Left hindlimb (tissue), 1 donor: ENCODE data around the gene PKD1L1.

ENCODE experiments used
- DNase-seq: peaks from one replicate; pipeline ENCODE4 v3.0.0-alpha.2; 2018

The PKD1L1 gene

DNA sequence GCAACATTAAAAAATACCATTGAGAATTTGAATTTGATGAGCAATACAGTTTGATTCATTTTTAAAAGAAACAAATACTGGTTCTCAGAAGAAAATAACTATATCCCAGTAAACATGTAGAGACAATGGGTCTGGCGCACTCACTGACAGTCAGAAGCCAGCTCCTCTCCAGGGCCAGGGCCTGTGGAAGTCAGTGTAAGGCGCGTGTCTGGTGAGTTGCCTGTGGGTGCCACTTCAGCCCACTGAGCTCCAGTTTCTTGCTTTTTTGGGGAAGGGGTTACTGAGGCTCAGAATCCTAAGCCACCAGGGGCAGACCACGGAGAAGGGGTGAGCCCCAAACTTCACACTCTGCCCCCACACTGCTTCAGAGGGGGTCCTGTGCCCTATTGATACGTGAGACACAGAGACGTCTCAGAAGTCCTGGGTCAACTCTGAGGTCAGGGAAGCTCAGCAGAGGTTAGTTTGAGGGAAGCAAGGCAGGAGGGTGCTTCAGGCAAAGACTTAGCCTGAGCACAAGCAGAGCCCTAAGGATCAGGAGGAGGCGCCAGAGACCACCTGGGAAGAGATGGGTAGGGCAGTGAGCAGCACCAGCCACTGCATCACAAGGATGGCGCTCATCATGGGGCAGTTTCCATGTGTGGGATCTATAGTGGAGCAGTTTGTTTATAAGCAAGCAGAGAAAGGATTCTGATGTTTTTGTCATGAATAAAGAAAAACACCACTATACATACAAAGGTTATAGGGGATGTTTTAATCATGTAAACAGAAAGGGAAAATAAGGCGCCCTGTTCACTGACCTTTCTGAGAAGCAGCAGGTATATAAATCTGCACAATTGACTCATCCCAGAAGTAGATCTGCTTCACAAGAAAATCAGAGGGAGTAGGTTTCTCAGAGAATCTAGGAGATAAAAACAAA, 95.7 kb downstream of the PKD1L1 start:
- DNase-seq = no peak

DNA sequence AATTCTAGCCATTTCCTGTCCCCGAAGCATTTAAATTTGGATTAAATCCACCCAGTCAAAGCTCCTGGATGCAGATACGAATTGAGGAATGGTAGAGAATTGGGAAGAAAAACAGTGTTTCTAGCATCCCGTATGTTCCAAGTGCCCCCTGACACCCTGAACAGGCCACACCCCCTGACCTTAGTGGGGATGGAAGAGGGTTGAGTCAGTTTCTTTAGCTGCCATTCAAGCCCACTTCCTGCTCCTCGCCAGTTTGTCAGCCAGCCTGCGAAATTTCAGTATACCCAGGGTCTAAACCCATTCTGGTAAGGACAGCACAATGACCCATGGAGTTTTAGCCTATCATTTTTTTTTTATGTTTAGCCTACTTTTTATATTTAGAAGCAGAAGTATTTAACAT, 101.1 kb downstream of the PKD1L1 start:
- DNase-seq = no peak

DNA sequence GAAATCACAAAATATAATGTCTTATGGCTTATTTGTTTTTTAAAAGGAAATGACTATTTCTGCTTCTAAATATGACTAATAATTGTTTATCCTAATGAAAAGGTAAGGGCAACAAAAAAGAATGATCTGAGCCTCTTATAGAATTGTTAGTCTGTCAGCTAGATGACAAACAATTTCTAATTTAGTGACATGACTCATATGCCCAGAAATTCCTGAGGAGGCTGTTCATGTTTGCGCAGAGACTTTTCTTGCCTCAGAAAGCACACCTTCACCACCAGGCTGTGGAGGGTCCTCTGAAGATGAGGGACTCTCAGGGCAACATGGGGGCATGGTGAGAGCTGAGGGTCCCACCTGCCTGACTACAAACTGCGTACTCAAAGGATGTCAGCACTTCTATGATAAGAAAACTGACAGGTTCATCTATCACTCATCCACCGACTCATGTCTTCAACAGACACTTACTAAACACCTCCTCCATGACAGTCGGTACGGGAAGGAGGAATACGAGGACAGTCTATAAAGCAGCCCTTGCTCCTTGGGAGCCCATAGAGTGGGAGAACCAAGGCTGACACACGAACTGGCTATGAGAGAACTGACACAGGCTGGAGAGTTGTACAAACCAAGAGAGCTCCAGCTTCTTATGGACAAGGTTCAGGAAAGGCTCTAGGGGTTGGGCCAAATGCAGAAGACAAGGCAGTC, 102.0 kb downstream of the PKD1L1 start:
- DNase-seq = no peak

DNA sequence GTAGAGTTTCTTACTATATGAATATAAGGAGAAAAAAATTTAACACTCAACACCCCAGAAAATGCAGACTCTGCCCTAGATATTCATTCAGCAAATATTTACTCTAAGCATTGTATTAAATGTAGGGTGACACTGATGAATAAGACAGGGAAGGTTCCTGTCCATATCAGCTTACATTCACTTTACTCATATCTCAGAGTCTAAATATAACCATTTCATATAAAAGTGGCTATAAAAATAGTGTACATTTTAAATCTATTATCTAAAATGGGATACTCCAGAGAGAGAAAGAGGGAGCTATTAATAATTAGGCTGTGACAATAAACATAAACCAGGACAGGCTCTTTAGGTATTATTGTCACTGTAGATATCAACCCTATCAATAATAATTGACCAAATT, 104.0 kb downstream of the PKD1L1 start:
- no peak for DNase-seq

DNA sequence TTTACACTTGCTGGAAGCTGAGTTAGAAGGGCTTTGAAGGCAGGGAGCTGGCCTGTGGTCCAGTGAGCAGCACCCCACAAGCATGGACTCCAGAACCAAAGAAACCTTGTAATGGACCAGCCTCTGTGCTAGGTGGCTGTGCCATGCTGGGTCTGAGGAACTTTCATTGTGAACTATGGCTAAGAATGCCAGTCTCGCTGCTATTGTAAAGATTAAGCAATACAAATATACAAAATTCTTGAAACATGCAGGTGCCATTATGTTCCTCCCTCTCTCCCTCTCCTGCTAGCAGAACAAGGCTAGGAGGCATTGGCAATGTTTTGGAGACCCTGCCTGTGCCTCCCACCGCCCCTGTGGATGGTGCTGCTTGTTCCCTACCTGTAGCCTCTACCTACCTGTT, 105.0 kb downstream of the PKD1L1 start:
- no peak for DNase-seq

DNA sequence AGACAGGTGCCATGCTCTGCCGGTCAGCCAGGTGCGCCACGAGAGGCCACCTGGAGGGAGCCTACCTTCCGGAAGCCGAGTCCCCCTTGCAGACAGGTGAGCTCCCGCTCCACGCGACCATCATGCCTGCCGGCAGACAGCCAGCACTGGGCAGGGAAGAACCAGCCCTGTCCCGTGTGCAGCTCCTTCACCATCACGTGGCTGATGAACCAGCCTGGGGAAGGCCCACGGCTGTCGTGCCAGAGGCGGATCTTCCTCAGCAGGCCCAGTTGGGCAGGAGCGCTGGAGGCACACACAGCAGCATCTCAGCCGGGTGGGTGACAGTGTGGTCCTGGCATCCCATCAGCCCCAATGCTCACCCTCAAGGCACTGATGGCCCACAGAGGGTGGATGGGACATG, 108.9 kb downstream of the PKD1L1 start:
- DNase-seq = no peak

DNA sequence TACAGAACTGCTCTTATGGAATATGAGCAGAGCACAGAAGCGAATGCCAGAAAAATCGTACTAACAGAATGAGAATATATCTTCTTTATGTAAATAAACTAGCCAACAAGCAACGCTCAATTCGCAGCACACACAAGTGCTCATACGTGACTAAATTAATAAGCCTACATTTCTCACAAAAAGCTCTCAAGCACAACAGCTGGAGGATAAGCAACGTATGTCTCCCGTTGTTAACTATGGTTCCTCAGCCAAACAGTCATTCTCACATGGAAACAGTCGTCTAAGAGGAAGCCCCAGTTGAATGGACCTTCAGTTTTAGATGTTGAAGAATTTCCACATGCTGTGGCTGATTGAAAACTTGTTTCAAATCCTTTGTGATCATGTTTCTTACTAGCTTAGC, 110.4 kb downstream of the PKD1L1 start:
- no peak for DNase-seq

DNA sequence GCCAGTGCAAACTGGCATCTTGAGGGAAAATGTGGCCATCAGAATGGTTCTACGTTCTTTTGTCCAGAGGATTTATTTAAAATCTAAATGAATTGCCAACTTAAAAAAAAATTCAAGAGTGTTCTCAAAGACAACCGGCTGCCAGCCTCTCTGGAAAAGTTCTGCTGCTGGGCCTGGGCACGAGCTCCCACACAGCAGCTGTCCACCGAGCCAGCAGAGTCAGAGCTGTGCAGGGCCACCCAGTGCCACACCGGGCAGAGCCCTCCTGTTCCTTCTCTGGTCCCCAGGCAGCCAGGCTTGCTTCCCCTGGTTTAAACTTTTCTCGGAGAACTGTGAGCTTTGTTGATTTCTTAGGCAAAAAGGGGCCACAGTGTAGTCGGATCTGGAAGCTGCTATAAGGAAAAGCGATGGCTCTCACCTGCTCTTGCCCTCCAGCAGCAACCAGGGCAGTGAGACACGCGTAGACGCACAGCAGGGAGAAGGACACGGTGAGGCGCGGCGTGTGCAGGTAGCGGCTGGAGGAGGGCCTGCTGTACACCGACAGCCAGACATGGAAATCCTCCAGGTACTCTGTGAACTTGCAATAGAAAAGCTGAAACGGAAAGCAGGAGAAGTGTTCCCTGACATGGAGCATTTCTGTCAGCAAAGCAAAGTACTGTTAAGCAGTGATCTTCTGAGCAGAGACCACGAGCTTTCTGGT, 111.6 kb downstream of the PKD1L1 start:
- DNase-seq = no peak

DNA sequence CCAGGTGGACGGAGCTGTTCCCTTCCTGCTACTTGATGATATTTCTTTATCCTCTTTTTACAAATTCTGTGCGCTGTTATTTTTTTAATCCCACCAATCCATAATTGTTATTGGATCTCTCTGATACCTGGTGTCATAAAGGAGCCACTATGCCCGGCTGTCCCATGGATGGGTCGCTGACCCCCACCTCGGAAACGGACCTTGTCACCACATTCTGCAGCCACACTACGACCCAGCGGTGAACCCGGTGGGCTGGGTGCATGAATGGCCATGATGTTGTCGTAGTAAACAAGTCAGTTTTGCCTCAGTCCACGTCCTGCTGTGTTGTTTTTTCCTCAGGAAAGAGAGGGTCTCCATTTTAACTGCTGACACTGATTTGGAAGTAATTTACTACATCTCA, 112.2 kb downstream of the PKD1L1 start:
- DNase-seq = no peak

DNA sequence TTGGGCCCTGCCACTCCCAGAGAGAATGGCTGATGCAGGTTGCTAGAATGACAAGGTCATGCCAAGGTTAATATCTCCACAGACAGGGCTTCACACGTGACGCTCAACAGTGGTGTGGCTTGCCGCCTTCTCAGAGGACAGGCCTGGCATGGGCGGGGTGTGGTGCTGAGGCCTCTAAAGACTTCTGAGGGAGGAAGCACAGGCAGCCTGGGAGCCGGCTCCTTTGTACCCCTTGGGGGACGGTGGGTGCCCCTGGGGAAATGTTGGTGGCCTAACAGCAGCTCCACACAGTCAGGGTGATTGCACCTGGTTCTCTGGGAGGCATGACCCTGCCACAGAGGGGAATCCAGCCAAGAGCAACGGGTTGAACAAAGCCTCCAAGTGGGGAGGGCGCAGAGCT, 115.1 kb downstream of the PKD1L1 start:
- DNase-seq = no peak

DNA sequence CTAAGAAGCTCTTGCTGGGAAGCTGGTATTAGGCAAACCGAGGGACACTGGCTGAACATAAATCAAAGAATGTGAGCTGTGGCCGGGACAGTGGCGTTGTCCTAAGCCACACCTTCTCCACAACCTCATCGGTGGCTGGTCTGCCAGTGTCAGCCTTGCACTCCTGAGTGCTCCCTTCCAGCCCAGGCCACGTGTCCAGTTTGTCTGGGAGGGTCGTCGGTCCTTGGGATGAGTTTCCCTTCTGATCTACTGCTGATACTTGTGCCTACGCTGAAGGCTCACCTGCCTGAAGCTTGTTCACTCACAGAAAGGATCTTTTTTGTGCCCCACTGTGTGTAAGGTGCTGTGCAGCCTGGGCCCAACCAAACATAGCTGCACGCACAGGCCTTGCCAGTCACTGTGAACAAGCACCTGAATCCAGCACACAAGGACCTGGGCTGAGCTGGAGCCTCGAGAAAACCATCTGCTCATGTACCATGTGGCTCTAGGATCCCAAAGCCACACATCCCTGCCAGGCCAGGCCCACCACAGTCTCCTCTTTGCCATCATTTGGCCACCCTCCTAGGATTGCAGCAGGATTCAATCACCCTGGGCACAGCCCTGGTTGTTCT, 116.1 kb downstream of the PKD1L1 start:
- no peak for DNase-seq

DNA sequence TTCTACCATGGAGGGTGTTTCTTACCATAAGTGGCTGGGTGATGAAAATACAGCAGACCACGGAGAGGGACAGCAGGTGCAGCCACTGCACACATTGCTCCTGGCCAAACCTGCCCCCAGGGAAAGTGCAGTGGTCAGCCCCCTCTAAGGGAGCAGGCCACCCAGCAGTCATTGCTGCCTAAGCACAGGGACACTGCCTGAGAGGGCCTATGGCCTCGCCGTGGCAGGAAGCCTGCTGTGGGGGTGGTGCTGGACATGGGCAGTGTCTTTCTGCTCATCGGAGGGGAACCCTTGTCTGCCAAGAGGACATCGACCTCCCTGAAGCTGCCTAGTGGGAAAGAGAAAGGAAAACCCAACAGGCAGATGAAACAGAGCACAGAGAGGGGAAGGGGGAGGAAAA, 118.3 kb downstream of the PKD1L1 start:
- no peak for DNase-seq

DNA sequence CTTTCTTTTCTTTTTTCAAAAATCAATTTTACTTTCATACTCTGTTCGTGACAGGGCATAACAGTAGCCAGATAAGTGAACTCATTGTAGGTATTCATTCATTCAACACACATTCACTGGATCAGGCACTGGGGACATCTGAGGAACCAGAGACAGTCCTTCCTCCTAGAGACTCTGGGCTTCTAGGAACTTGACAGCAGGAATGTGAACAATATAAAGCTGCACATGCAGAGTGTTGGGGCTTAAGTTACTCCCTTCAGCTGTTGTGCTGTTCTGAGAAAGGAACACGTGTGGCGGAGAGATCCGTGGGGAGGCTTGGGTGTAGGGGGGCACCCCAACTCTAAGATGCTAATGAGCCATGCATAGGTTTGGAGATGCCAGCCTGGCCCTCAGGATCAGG, 120.4 kb downstream of the PKD1L1 start:
- no peak for DNase-seq

DNA sequence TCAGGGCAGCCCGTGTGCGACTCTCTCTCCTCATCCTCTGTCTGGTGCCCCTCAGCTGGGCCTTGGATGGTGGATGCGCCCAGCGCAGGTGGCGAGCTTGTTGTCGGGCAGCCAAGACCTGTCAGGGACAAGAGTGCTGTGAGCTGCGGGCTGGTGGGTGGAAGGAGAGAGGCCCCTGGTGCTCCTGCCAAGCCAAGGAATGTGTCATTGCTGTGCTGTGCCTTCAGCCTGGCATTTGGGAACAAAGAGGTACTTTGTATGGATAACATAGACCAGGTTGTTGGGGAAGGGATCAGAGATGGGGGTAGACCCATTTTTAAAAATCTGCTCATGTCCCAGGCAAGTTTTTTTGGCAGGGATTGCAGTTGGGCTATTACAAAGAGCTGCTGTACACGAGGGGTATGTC, 120.9 kb downstream of the PKD1L1 start:
- DNase-seq = no peak

DNA sequence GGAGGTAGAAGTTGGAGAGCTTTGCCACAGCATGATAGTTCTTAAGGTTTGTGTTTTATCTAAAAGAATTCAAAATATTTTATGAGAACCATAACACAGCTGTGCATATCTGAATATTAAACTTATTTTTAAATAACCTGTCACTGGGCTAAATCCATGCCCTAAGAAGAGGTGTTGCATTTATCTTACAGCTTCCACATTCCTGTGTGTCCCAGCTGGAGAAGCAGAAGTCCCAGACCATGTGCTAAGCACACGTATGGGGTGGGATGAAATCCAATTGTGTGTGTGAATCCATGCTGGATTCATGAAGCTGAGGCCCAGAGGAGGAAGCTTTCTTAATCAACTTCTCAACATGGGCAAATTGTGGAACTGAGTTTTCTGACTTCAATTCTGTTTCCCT, 121.5 kb downstream of the PKD1L1 start:
- DNase-seq = no peak

DNA sequence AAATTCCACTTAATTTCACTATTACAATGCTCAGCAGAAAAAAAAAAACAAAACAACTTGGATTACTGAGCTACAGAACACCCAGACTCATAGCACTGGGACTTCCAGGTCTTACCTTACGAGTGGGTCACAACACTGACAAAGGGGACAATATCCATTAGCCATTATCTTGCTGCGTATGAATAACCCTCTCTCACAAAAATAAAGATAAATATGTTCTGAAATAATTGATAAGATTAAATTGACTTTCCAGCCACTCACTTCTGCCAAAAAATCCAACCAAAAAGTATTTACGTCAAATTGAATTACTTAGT, 128.7 kb downstream of the PKD1L1 start:
- no peak for DNase-seq

DNA sequence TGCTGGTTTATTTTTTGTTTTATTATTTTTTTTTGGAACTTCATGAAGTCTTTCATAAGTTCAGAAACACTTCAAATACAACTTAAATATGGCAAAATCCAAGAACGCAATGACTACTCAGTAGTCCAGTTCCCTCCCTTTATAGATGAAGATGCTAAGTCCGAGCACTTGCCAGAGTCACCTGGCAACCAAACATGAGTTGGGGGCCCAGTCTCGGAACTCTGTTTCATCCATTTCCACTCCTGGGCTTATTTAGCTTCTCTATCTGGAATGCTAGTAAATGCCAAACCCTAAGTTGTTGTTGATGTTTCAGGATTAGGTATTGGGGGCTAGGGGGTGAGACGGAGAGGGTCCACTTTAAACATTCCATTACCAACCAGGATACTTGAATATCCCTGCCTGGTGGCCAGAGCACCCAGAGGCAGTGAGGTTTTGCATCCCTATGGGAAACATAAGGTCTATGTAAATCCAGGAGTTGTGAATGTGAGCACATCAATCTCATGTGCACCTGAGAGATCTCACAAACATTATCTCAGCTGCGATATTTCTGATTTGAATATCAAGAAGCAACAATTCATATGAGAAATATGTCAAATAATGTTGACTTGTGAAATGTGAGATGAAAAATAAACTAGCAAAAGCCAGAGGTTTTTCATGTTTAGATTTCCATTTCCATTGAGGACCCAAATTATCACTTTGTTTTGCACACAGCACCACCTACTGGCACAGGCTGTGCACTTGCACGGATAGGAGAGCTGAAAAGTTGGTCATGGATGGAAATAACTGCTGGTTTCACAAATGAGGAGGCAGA, 129.3 kb downstream of the PKD1L1 start:
- peak; percentile 80 for DNase-seq

DNA sequence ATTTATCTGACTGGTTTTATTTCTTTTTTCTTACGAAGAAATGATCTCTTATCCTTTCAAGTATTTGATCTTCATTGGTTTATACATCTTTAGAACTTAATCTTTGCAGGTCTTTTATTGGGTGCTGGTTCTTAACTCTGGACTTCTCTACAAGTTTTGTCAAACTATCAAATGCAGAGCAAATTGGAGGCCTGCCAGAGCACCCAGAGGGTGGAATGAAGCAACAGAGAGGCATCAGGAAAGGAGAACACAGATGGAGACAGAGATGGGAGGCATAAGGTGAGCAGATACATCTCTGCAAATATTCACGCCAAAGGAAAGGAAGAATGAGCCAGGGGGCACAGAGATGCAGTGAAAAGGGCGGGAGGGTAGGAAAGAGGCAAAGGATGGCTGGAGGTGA, 130.3 kb downstream of the PKD1L1 start:
- DNase-seq = no peak

DNA sequence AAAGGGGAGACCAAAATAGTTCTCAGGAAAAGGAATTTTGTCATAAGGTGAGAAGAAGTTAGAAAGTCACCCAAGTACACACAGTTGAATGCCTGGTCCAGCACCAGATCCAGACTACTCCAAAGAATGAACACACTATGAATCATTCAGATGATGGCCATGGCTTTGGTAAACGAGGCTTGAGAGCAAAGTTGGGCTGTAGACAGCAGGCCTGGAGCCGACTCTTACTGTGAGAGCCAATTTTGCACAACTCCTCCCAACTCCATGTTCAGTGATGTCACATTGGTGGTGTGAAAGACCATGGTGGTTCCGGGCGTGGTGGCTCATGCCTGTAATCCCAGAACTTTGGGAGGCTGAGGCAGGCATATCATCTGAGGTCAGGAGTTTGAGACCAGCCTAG, 131.6 kb downstream of the PKD1L1 start:
- no peak for DNase-seq

DNA sequence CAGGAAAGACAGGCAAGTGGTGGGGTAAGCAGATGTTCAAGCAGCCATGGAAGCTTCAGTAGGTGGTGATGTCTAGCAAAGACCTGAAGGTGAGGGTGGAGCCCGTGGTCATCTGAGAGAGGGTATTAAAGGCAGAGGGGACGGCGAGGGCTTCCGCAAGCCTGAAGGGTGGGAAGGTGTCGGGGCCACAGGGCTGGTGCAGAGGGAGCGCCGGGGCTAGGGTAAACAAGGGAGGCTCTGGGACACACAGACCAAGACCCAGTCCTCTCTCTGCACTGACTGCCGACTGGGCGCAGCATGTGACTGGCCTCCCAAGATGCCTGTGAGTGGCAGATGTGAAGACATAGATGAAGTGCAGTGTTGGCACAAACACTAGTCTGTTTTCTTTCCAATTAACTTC, 132.4 kb downstream of the PKD1L1 start:
- DNase-seq = no peak

DNA sequence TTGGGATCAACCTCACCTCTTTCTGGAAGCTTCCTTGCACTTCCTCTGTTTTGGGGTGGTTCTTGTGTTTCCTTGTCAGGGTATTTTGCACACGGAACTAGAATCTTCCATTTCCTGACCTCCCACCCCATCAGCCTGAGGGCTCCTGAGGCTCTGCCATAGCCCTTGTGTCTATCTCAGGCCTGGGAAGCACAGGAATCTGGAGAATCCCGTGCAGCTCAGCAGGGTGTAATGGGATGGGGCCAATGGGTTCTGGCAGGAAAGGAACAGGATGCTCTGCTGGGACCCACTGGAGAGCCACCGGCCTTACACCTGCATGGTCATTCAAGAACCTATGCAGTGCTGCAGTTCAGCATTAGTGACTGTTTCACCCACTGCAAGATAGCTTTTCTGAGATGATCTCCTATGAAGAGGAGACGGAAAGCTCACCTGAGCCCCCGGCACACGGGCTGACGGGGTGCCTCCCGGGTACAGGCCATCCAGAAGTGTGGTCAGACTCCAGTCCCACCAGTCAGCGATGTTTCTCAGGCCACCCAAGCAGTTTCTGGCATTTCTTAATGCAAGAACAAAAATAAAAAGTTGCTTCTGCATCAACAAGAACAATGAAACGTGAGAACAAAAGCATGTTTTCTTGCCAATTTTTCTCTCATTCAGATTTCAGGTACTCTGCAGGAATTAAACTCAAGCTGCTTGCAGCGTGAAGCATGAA, 133.2 kb downstream of the PKD1L1 start:
- no peak for DNase-seq
